Nephron (organoid): ENCODE results near the gene SCLY.

Source experiments
- H3K27ac Mint-ChIP-seq, 3 experiments: 2 replicates each; pipeline ENCODE4 v1.8.0; 2020; ENCODE audit warnings: mixed read lengths in 3 of 3, mild to moderate bottlenecking in 2 of 3, moderate library complexity in 1 of 3
- H3K27me3 Mint-ChIP-seq: 2 replicates; pipeline ENCODE4 v1.8.0; 2021; ENCODE audit warnings: low read depth, mild to moderate bottlenecking, moderate library complexity, mixed read lengths
- H3K36me3 Mint-ChIP-seq: 2 replicates; pipeline ENCODE4 v1.8.0; 2020; ENCODE audit warnings: low read depth, mixed read lengths
- H3K4me1 Mint-ChIP-seq: 2 replicates; pipeline ENCODE4 v1.8.0; 2020; ENCODE audit warnings: mixed read lengths
- H3K4me3 Mint-ChIP-seq, 3 experiments: 2 replicates each; pipeline ENCODE4 v1.8.0; 2020; ENCODE audit warnings: mild to moderate bottlenecking in 3 of 3, mixed read lengths in 3 of 3, moderate library complexity in 2 of 3
- H3K9me3 Mint-ChIP-seq: 2 replicates; pipeline ENCODE4 v1.8.0; 2020; ENCODE audit warnings: mixed read lengths
- CTCF ChIP-seq, 3 experiments: fragments of 200-600 bp; sonication (generic); IDR thresholded peaks; one replicate each; pipeline ENCODE4 v1.5.0; 2021; ENCODE audit warnings: antibody characterized with exemption in 3 of 3; ENCODE audit not compliant: unreplicated experiment in 3 of 3

The SCLY gene

GRCh38 chr2:238090887-238091286, 30.1 kb downstream of the SCLY start:
- Mint-ChIP-seq H3K4me1 (no peaks in the 10 kb centered on the region), H3K36me3 (peaks cover 16% of the 10 kb centered on the region), H3K27ac (no peak overlapping the region), H3K27me3 (no peaks in the 10 kb centered on the region), H3K9me3 (no peaks in the 10 kb centered on the region), H3K4me3 (no peak overlapping the region)
- TF ChIP-seq CTCF (IDR thresholded peaks at IDR 0.05; ENCODE audit: unreplicated experiment in 3 of 3), result no peak

GRCh38 chr2:238091436-238092060, 30.7 kb downstream of the SCLY start:
- peaks cover 4% of the 10 kb centered on the region for H3K4me1 Mint-ChIP-seq
- H3K9me3 Mint-ChIP-seq, result no peaks in the 10 kb centered on the region
- no peak for TF ChIP-seq CTCF (IDR thresholded peaks at IDR 0.05; ENCODE audit: unreplicated experiment in 3 of 3)
- no peak overlapping the region for H3K27ac Mint-ChIP-seq
- H3K27me3 Mint-ChIP-seq, result no peaks in the 10 kb centered on the region
- peaks cover 11% of the 10 kb centered on the region for H3K36me3 Mint-ChIP-seq
- no peak overlapping the region for H3K4me3 Mint-ChIP-seq

DNA sequence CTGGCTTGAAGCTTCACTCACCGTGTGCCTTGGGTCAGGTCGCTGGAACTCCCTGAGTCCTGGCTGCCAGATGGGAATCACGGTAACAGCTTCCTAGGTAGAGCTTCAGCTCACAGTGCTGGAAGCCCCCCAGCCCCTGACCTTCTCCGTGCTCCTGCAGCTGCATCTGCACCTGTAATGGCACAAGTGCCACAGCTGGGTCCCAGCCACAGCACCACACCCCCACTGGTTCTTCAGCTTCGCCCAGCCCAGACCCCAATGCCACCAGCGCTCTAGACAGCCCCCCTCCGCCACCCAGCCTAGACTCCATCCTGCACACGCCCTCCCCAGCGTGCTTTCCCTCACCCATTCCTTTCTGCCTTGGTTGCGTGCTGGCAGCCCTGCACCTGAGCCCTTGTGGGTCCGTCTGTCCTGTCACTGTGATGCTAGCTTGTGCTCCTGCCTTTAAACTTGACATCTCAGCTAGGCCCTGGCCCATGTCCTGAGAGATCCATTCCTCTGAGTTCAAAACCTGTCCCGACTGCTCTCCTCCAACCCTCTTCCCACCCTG, 31.8 kb downstream of the SCLY start:
- H3K27me3 Mint-ChIP-seq, result no peaks in the 10 kb centered on the region
- TF ChIP-seq CTCF (IDR thresholded peaks at IDR 0.05; ENCODE audit: unreplicated experiment in 3 of 3), result no peak
- no peak overlapping the region for H3K4me3 Mint-ChIP-seq
- H3K27ac Mint-ChIP-seq, result no peak overlapping the region
- H3K36me3 Mint-ChIP-seq, result peaks cover 4% of the 10 kb centered on the region
- no peaks in the 10 kb centered on the region for H3K9me3 Mint-ChIP-seq
- peaks cover 5% of the 10 kb centered on the region for H3K4me1 Mint-ChIP-seq

DNA sequence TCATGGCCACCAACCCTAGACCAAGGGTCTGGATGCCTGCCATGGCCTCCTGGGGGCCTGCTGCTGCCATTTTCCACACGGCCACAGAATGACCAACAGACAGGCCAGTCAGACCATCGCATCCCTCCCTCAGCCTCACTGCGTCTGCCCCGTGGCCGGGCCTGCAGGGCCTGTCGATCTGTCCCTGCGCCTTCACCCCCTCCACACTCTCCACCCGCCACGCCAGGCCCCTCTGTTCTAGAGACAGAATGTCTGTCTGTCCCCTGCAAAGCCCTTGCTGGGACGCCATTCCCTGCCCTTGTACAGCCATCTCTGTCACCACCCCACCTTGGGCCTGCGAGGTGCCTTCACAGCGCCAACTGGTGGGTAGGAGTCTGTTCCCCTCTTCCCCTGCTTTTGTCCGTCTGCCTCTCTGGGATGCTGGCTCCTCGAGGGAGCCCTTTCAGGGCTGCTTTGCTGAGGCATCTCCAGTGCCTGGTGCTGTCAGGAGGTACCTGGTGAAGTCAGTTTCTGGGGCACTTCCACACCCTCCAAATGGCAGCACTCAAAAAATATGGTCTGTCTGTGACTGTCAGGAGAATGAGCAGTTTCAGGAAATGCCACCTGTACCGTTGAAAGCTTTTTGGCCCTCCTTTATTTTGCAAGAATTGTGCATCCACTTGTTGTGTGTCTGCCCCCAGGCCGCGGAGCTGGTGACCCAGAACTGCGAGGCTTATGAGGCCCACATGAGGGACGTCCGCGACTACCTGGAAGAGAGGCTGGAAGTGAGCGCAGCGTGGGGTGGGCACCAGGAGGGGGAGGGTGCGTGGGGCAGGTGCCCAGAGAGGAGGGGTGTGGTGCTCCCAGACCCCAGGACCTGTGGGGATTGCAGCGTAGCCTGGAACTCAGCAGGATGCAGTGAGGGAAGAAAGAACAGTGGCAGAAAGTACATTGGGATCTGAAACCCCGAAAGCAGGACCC, 32.7 kb downstream of the SCLY start:
- H3K36me3 Mint-ChIP-seq, result peaks cover 4% of the 10 kb centered on the region
- no peaks in the 10 kb centered on the region for H3K9me3 Mint-ChIP-seq
- no peak overlapping the region for H3K27ac Mint-ChIP-seq
- TF ChIP-seq CTCF (IDR thresholded peaks at IDR 0.05; ENCODE audit: unreplicated experiment in 3 of 3), result no peak
- H3K27me3 Mint-ChIP-seq, result no peaks in the 10 kb centered on the region
- H3K4me3 Mint-ChIP-seq, result no peak overlapping the region
- H3K4me1 Mint-ChIP-seq, result peaks cover 5% of the 10 kb centered on the region

DNA sequence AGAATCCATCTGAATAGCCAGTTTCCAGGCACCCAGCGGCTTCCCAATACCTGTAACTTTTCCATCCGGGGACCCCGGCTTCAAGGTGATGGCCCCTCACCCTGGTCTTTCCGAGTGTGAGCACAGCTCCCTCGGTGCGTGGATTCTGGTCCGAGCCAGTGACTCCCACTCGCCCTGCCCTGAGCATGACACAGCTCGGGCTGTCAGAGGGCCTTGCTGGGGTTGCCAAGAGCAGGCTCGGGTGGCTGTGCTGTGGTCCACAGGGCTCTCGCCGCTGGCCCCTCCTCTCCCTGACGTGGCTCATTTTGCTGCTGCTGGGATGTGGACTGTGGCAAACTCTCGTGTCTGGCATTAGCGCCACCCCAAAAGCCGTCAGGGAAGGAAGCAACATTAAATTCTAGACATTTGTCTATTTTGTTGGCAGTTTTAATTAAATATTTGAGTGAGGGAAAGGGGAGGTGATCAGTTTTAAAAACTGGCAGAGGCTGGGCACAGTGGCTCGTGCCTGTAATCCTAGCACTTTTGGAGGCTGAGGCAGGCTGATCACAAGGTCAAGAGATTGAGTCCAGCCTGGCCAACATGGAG, 33.7 kb downstream of the SCLY start:
- H3K4me3 Mint-ChIP-seq, result no peak overlapping the region
- no peak overlapping the region for H3K27ac Mint-ChIP-seq
- no peak for TF ChIP-seq CTCF (IDR thresholded peaks at IDR 0.05; ENCODE audit: unreplicated experiment in 3 of 3)
- no peaks in the 10 kb centered on the region for H3K9me3 Mint-ChIP-seq
- peaks cover 4% of the 10 kb centered on the region for H3K36me3 Mint-ChIP-seq
- no peaks in the 10 kb centered on the region for H3K27me3 Mint-ChIP-seq
- H3K4me1 Mint-ChIP-seq, result peaks cover 9% of the 10 kb centered on the region
